Epithelial cell of esophagus (primary cell): ENCODE data around the gene BUD13.
A peak's percentile ranks its signal among the peaks of the same experiment; 100 is the strongest.

Experiments used
- DNase-seq: peaks from one replicate; pipeline ENCODE4 v3.0.0; 2010; ENCODE audit warnings: low read depth
- H3K4me3 ChIP-seq: 2 replicates; pipeline ENCODE4 v1.5.1; 2011; ENCODE audit warnings: mild to moderate bottlenecking, low read length, control low read depth
- CTCF ChIP-seq: IDR thresholded peaks from 2 replicates; pipeline ENCODE4 v1.5.1; 2011; ENCODE audit warnings: low read depth, mild to moderate bottlenecking, low read length, control low read depth, inconsistent platforms; ENCODE audit not compliant: insufficient read depth; ENCODE audit errors: missing control alignments

Gene BUD13

DNA sequence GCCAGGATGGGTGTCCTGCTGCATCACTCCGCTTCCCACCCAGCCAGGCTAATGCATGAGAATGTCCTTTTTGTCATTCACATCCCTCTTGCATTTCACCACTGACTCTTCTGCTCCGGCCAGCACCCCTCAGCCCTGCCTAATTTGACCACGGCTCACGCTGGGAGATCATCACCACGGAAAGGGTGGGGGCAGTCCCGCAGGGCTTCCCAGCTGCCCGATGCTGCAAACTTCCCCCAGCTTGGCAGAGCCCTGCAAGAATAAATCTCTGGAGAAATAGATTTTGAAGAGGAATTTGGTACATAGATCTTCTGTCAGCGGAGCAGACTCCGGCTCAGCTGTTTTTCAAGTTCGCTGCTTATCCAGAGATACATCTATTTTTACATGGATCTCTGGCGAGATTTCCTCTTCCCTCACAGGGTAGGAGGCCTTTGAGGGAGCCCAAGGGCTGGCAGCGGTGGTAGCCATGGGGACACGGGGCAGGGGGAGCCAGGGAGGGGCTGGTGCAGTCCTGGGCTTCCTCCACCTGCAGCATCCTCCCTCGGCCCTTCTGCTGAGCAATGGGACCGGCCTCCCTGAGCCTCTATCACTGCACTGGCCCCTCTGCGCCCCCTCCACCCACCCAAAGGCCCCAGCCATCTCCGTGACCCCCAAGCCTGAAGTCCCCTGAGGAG lies 62.6 kb downstream of the BUD13 start:
- no peak for DNase-seq
- no peak for TF ChIP-seq CTCF
- no peak overlapping the region for H3K4me3 ChIP-seq

GRCh38 chr11:116707746-116708145 lies 65.0 kb downstream of the BUD13 start:
- no peak for TF ChIP-seq CTCF
- H3K4me3 ChIP-seq: peak overlapping the region; percentile 4
- DNase-seq: peak; percentile 63

DNA sequence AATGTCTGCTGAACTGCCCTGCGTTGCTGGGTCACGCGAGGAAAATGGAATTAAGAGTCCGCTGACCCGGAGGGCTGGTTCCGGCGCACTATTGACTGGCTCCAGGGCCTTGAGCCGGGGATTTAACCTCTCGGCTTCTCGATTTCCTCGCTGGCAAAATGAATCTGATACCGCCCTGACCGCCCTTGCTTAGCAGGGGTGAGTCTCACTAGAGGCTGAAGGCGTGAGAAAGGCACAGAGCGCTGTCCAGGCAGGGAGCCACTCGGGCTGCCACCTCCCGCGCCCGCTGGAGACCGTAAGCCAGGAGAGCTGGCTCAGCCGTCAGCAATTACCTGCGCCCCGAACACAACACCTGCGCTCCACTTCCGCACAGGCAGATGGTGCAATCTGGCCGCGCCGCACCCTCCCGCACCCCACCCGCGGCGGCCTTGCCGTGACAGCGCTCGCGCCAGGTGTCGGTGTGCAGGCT lies 65.6 kb downstream of the BUD13 start:
- DNase-seq: peak; percentile 70
- no peak for TF ChIP-seq CTCF
- H3K4me3 ChIP-seq: peak overlapping the region; percentile 4

GRCh38 chr11:116703421-116703820 lies 69.4 kb downstream of the BUD13 start:
- H3K4me3 ChIP-seq: no peak overlapping the region
- TF ChIP-seq CTCF: no peak
- DNase-seq: no peak

- no peak for DNase-seq
- TF ChIP-seq CTCF: no peak
- no peak overlapping the region for H3K4me3 ChIP-seq
These were observed 69.9 kb downstream of the BUD13 start for GRCh38 chr11:116702772-116703385.

GRCh38 chr11:116701876-116702275 lies 70.9 kb downstream of the BUD13 start:
- DNase-seq: peak; percentile 36
- no peak for TF ChIP-seq CTCF
- H3K4me3 ChIP-seq: no peak overlapping the region

GRCh38 chr11:116701297-116701801 lies 71.4 kb downstream of the BUD13 start:
- no peak for DNase-seq
- H3K4me3 ChIP-seq: no peak overlapping the region
- no peak for TF ChIP-seq CTCF
